GM23248 (cell line): ENCODE data around the gene NGEF.

ENCODE experiments used
- EZH2 ChIP-seq: fragments of 200-600 bp; sonication (generic); IDR thresholded peaks from 2 replicates; pipeline ENCODE4 v1.6.1; 2018; ENCODE audit warnings: antibody characterized with exemption, mild to moderate bottlenecking; ENCODE audit not compliant: insufficient read depth, poor library complexity, severe bottlenecking
- EZH2phosphoT487 ChIP-seq: fragments of 200-600 bp; sonication (generic); IDR thresholded peaks from 2 replicates; pipeline ENCODE4 v1.6.1; 2018; ENCODE audit warnings: antibody characterized with exemption, moderate library complexity, mild to moderate bottlenecking, low read depth; ENCODE audit not compliant: insufficient read depth

GRCh38 chr2:232957657-232958090, 55.4 kb downstream of the NGEF start:
- TF ChIP-seq EZH2 (no peak), EZH2phosphoT487 (no peak)
